Measurements from ENCODE around the gene C19orf47.

- TF ChIP-seq CTCF (IDR thresholded peaks at IDR 0.05 in 4 of 5, conservative IDR thresholded peaks at IDR 0.05 in 1 of 5): no peak
- no peak for TF ChIP-seq POLR2A (IDR thresholded peaks at IDR 0.05)
Measured at GRCh38 chr19:40366697-40367561, 18.7 kb upstream of the C19orf47 start.
